Stomach (tissue), 9 donors: Measurements from ENCODE around the gene MICAL2. TPM values are rescaled to one million over a fixed set of nuclear protein-coding genes. Genes with fewer than 3 reads are reported as not detected.

Source experiments
- DNase-seq, 2 donors: peaks; one replicate each; pipeline versions ENCODE4 v3.0.0 to v3.0.0-alpha.2; 2013 to 2019
- H3K27ac ChIP-seq, 5 donors: fragments of 200-600 bp in 4 of 5; sonication (generic) in 4 of 5; one replicate each; pipeline ENCODE4 v1.5.1; 2013 to 2019; ENCODE audit warnings: mild to moderate bottlenecking in 1 of 5, moderate library complexity in 1 of 5
- H3K27me3 ChIP-seq, 3 donors: fragments of 200-600 bp; sonication (generic); one replicate each; pipeline ENCODE4 v1.5.1; 2017 to 2019; ENCODE audit warnings: mixed run types in 1 of 3
- H3K36me3 ChIP-seq, 4 donors: fragments of 200-600 bp; sonication (generic); 1 replicate in 3 of 4; 2 replicates in 1 of 4; pipeline ENCODE4 v1.5.1; 2016 to 2019
- H3K4me1 ChIP-seq, 4 donors: fragments of 200-600 bp; sonication (generic); one replicate each; pipeline ENCODE4 v1.5.1; 2016 to 2019
- H3K4me3 ChIP-seq, 4 donors: fragments of 200-600 bp; sonication (generic) in 3 of 4; one replicate each; pipeline ENCODE4 v1.5.1; 2016 to 2019; ENCODE audit warnings: mild to moderate bottlenecking in 1 of 4
- H3K9me3 ChIP-seq, 4 donors: fragments of 200-600 bp; sonication (generic); one replicate each; pipeline ENCODE4 v1.5.1; 2016 to 2019
- EP300 ChIP-seq: sonication (generic); formaldehyde crosslinking; IDR thresholded peaks from one replicate; pipeline ENCODE4 v1.6.1; 2017; ENCODE audit warnings: antibody characterized with exemption
- POLR2A ChIP-seq, 4 donors: fragments of 450-650 bp; IDR thresholded peaks; one replicate each; pipeline ENCODE4 v1.6.1; 2016; ENCODE audit warnings: antibody characterized with exemption in 4 of 4, control low read depth in 2 of 4, mild to moderate bottlenecking in 1 of 4, moderate library complexity in 1 of 4
- POLR2AphosphoS5 ChIP-seq, 3 donors: sonication (generic); formaldehyde crosslinking; IDR thresholded peaks; one replicate each; pipeline ENCODE4 v1.6.1; 2016; ENCODE audit warnings: antibody characterized with exemption in 3 of 3
- WGBS, 5 donors: extraction: QIAGEN DNeasy Blood & Tissue Kit in 3 of 5; methylation state at CpG; one replicate each; pipeline versions ENCODE4 v1.1.5 to v1.1.7; 2013 to 2018; 5-methylcytosine and 5-hydroxymethylcytosine counted together
- intact Hi-C: fragments of 100-400 bp; cut with DNase I; formaldehyde crosslinking; loops from one replicate; pipeline ENCODE4 v1.15.1; 2023; ENCODE audit warnings: low total_unique reads
- polyA plus RNA-seq, 3 donors: library from polyadenylated mRNA; stranded (reverse); fragments of 200-250 nt; gene quantifications; one replicate each; pipeline ENCODE4 v1.2.3, GENCODE V29; 2013
- total RNA-seq, 5 donors: library from RNA; depleted of rRNA; stranded (reverse); fragments of >200 nt; gene quantifications; one replicate each; pipeline versions ENCODE4 v1.1.0 to v1.2.3, GENCODE V29; 2014 to 2016
- TF ChIP-seq, protein P1 (sequence below), 7 experiments: fragments of 450-650 bp in 4 of 7; fragments of 200-600 bp in 3 of 7; sonication (generic) in 3 of 7; IDR thresholded peaks; one replicate each; pipeline ENCODE4 v1.5.1; 2016 to 2019; ENCODE audit warnings: antibody characterized with exemption in 7 of 7, control low read depth in 2 of 7, mild to moderate bottlenecking in 1 of 7
- donor health status: healthy with polysubstance abuse.
- donor health status: Bipolar disorder and iron deficiency.
- donor health status: healthy.

Gene MICAL2
- total and polyA plus RNA-seq, 8 donors, result 11.2 to 165 (median 83.3) TPM

DNA sequence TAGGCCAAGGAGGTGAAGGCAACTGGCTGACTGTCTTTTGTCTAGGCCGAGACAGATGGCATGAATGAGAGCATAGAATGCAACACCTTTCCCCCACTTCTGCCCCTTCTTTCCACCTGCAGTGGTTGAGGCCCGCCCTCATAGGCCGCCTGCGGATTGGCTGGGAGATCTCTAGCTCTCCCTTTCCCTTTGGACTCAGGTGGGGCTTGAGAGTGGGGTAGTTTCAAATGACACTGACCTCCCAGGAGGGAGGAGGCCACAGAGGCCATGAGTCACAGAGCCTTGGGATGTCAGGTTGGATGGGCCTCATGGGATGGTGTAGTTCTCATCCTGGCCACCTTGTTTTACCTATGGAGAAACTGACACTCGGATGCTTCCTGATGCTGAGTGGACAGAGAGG, 9.1 kb downstream of the MICAL2 start:
- H3K4me1 ChIP-seq, result peaks cover 27 to 83% (median 52%) of the 10 kb centered on the region in 4 donors
- TF ChIP-seq POLR2A (IDR thresholded peaks at IDR 0.05) (no peak), POLR2AphosphoS5 (IDR thresholded peaks at IDR 0.05) (no peak), EP300 (no peak)
- TF ChIP-seq, protein P1, sequence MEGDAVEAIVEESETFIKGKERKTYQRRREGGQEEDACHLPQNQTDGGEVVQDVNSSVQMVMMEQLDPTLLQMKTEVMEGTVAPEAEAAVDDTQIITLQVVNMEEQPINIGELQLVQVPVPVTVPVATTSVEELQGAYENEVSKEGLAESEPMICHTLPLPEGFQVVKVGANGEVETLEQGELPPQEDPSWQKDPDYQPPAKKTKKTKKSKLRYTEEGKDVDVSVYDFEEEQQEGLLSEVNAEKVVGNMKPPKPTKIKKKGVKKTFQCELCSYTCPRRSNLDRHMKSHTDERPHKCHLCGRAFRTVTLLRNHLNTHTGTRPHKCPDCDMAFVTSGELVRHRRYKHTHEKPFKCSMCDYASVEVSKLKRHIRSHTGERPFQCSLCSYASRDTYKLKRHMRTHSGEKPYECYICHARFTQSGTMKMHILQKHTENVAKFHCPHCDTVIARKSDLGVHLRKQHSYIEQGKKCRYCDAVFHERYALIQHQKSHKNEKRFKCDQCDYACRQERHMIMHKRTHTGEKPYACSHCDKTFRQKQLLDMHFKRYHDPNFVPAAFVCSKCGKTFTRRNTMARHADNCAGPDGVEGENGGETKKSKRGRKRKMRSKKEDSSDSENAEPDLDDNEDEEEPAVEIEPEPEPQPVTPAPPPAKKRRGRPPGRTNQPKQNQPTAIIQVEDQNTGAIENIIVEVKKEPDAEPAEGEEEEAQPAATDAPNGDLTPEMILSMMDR (IDR thresholded peaks at IDR 0.05), result no peak
- no peaks in the 10 kb centered on the region for H3K9me3 ChIP-seq
- no peak for DNase-seq
- 88 to 97% (median 93%) methylated on average over 5 of the region's 5 CpGs for WGBS, 5 donors
- H3K4me3 ChIP-seq, result no peak overlapping the region
- no peaks in the 10 kb centered on the region for H3K27me3 ChIP-seq
- peaks cover 0 to 10% (median 0%) of the 10 kb centered on the region in 4 donors for H3K36me3 ChIP-seq
- intact Hi-C loops, result no loop called here
- peak overlapping the region in 4 of 5 donors; percentile 48 to 97 (median 60) for H3K27ac ChIP-seq

DNA sequence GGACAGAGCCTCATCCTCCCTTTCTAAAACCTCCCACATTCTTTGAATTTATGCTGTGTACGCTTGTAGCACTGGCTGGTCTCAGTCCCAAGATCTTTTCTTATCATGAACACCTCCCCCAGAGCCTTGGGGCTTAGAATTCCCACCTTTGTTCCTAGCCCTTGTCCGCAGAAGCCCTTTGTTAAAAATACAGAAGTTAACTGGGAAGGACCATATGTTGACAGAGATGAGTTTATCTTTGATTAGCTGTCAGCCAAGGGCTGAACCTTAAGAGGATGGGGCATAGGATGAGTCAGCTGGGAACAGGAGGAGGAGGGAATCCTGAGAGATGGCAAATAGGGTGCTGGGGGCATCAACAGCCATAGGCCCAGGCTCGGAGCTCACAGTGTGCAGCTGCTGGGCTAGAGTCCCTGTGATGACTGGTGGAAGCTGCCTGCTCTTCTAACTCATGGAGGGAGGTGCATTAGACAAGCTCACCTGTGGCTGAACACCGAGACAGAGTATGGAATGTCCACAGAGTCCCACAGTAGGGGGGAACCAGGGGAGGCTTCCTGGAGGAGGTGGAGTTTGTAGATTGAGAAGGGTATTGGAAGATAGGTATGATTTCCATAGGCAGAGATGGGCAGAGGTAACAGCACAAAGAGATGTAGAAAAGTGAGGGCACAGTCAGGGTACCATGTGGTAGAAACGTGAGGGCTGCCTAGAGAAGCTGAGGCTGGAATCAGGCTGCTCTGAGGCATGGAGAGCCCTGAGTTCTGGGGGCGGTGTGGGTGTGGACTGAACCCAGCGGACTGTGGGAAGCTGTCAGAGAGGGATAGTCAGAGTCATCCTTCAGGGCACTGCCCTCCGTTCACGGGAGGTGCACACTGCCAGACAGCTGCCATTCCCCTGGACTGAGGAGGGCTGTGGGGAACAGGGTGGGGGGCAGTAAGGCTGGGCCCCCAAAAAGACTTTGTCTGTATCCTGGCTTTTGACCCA, 9.9 kb downstream of the MICAL2 start:
- Histone ChIP-seq H3K4me1 (peaks cover 35 to 87% (median 58%) of the 10 kb centered on the region in 4 donors), H3K4me3 (no peak overlapping the region), H3K36me3 (peaks cover 0 to 10% (median 0%) of the 10 kb centered on the region in 4 donors), H3K27me3 (no peaks in the 10 kb centered on the region), H3K27ac (peak overlapping the region in 3 of 5 donors; percentile 48 to 97 (median 70)), H3K9me3 (no peaks in the 10 kb centered on the region)
- intact Hi-C loops, result no loop called here
- 73 to 91% (median 82%) methylated on average over 9 of the region's 9 CpGs for WGBS, 5 donors
- TF ChIP-seq, protein P1 (IDR thresholded peaks at IDR 0.05), result no peak
- no peak for TF ChIP-seq POLR2A (IDR thresholded peaks at IDR 0.05)
- no peak for TF ChIP-seq EP300
- no peak for TF ChIP-seq POLR2AphosphoS5 (IDR thresholded peaks at IDR 0.05)
- no peak for DNase-seq

DNA sequence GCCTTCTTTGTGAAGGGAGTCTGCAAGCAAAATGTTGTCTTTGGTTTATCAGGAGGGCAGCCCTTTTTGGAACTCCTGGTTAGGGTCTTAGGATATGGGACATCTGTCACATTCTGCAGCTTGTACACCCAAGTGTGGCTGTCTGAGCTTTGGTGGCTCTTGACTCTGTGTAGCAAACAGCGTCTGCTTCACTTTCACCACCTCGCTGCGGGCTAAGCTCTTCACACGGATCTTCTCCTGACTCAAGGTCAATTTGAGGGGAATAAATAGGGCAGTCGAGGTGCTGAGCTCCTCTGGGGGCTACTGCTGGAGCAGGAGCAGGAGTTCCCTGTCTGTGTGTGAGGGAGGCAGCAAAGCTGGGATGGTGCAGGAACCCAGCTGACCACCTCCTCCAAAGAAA, 10.6 kb downstream of the MICAL2 start:
- TF ChIP-seq, protein P1 (IDR thresholded peaks at IDR 0.05), result no peak
- TF ChIP-seq POLR2AphosphoS5 (IDR thresholded peaks at IDR 0.05), result no peak
- TF ChIP-seq POLR2A (IDR thresholded peaks at IDR 0.05), result no peak
- no peak for TF ChIP-seq EP300
- Histone ChIP-seq H3K27me3 (no peaks in the 10 kb centered on the region), H3K9me3 (no peaks in the 10 kb centered on the region), H3K4me3 (no peak overlapping the region), H3K36me3 (peaks cover 0 to 10% (median 0%) of the 10 kb centered on the region in 4 donors), H3K27ac (peak overlapping the region in 2 of 5 donors; percentile 70 to 97), H3K4me1 (peaks cover 41 to 94% (median 65%) of the 10 kb centered on the region in 4 donors)
- intact Hi-C loops, result no loop called here
- WGBS, 5 donors, result 79 to 92% (median 89%) methylated on average over 5 of the region's 5 CpGs
- no peak for DNase-seq

DNA sequence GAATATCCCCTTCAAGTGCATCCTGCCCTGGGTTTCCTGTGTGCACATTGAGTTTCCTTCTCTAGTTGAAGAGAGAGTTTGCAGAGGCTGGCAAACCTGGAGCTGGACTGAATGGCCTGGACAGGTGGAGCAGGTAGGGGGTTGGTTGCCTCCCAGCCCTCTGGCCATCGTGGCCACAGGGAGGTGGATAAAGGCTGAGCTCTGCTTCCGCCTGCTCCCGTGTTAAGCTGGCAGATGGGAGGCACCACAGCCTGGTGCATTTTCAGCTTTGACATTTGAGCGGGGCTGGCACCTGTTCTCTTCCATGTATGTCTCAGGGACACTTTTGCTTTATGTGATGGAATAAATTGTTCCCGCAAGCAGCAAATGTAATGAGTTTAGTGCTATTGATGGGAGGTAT, 11.1 kb downstream of the MICAL2 start:
- no peak for TF ChIP-seq POLR2A (IDR thresholded peaks at IDR 0.05)
- no peak for TF ChIP-seq EP300
- TF ChIP-seq, protein P1 (IDR thresholded peaks at IDR 0.05), result no peak
- no peak for TF ChIP-seq POLR2AphosphoS5 (IDR thresholded peaks at IDR 0.05)
- Histone ChIP-seq H3K36me3 (peaks cover 0 to 10% (median 0%) of the 10 kb centered on the region in 4 donors), H3K27ac (peak overlapping the region in 1 of 5 donors; percentile 97), H3K9me3 (no peaks in the 10 kb centered on the region), H3K4me1 (peaks cover 46 to 96% (median 70%) of the 10 kb centered on the region in 4 donors), H3K4me3 (no peak overlapping the region), H3K27me3 (no peaks in the 10 kb centered on the region)
- WGBS, 5 donors, result 78 to 93% (median 83%) methylated on average over 5 of the region's 5 CpGs
- DNase-seq, result no peak
- intact Hi-C loops, result no loop called here
